HepG2 (cell line): ENCODE data around the gene UGGT1. TPM values are rescaled to one million over a fixed set of nuclear protein-coding genes. Genes with fewer than 3 reads are reported as not detected.

Experiments used
- ESRRA ChIP-seq: sonication (generic); formaldehyde crosslinking; IDR thresholded peaks from 2 replicates; pipeline ENCODE4 v1.5.1; 2020; ENCODE audit warnings: mild to moderate bottlenecking, low read depth, missing genetic modification reagents
- HOXA3 ChIP-seq: sonication (generic); formaldehyde crosslinking; IDR thresholded peaks from 2 replicates; pipeline ENCODE4 v1.5.0; 2020; ENCODE audit warnings: missing genetic modification reagents
- IRF2 ChIP-seq: IDR thresholded peaks from 2 replicates; pipeline ENCODE4 v1.6.1; 2018; ENCODE audit warnings: missing genetic modification reagents, missing compliant biosample characterization
- KLF12 ChIP-seq: sonication (generic); formaldehyde crosslinking; IDR thresholded peaks from 2 replicates; pipeline ENCODE4 v1.4.0; 2020; ENCODE audit warnings: missing genetic modification reagents, borderline replicate concordance
- NFYC ChIP-seq: IDR thresholded peaks from 2 replicates; pipeline ENCODE4 v1.6.1; 2016; ENCODE audit warnings: missing genetic modification reagents, missing compliant biosample characterization
- NPAS2 ChIP-seq: sonication (generic); formaldehyde crosslinking; IDR thresholded peaks from 2 replicates; pipeline ENCODE4 v1.8.0; 2022; ENCODE audit warnings: mild to moderate bottlenecking, missing genetic modification reagents, borderline replicate concordance
- SMAD3 ChIP-seq: sonication (generic); formaldehyde crosslinking; IDR thresholded peaks from 2 replicates; pipeline ENCODE4 v1.4.0; 2020; ENCODE audit warnings: missing genetic modification reagents
- SOX5 ChIP-seq: IDR thresholded peaks from 2 replicates; pipeline ENCODE4 v1.6.1; 2016; ENCODE audit warnings: borderline replicate concordance
- STAG1 ChIP-seq: sonication (generic); formaldehyde crosslinking; IDR thresholded peaks from 2 replicates; pipeline ENCODE4 v1.4.0; 2020; ENCODE audit warnings: missing genetic modification reagents
- TARDBP ChIP-seq: sonication (generic); formaldehyde crosslinking; IDR thresholded peaks from 2 replicates; pipeline ENCODE4 v1.8.0; 2022; ENCODE audit warnings: mild to moderate bottlenecking, missing genetic modification reagents
- TBL1XR1 ChIP-seq: fragments of 150-350 bp; IDR thresholded peaks from 2 replicates; pipeline ENCODE4 v1.6.1; 2014; ENCODE audit warnings: borderline replicate concordance, low read length; ENCODE audit not compliant: partially characterized antibody
- YEATS2 ChIP-seq: sonication (generic); formaldehyde crosslinking; IDR thresholded peaks from 2 replicates; pipeline ENCODE4 v1.4.0; 2020; ENCODE audit warnings: missing genetic modification reagents, borderline replicate concordance
- ZEB1 ChIP-seq: IDR thresholded peaks from 2 replicates; pipeline ENCODE4 v1.6.1; 2012; ENCODE audit warnings: mild to moderate bottlenecking, low read depth, inconsistent platforms; ENCODE audit not compliant: insufficient replicate concordance
- ZFP41 ChIP-seq: sonication (generic); formaldehyde crosslinking; IDR thresholded peaks from 2 replicates; pipeline ENCODE4 v1.4.0; 2020; ENCODE audit warnings: mild to moderate bottlenecking, missing genetic modification reagents, borderline replicate concordance
- ZNF7 ChIP-seq: IDR thresholded peaks from 2 replicates; pipeline ENCODE4 v1.6.1; 2016; ENCODE audit warnings: missing biosample characterization, missing genetic modification reagents
- polyA plus RNA-seq, 8 experiments: library from polyadenylated mRNA; depleted of rRNA in 3 of 8; stranded (reverse) in 7 of 8; unstranded in 1 of 8; fragments of >200 nt; fragmentation: Illumina TruSeq in 4 of 8; extraction: Trizol in 4 of 8; gene quantifications; 2 replicates each; pipeline versions ENCODE4 v1.2.1 to v1.2.3, GENCODE V29; 2011 to 2016; ENCODE audit warnings: low read depth in 4 of 8, missing spikeins in 1 of 8, mixed read lengths in 1 of 8; ENCODE audit not compliant: insufficient read depth in 1 of 8
- total RNA-seq, 5 experiments: library from RNA; depleted of rRNA; stranded (reverse); fragments of >200 nt; fragmentation: Illumina TruSeq; extraction: Trizol; gene quantifications; 2 replicates each; pipeline ENCODE4 v1.2.3, GENCODE V29; 2016; ENCODE audit warnings: low read depth in 1 of 5
- TF ChIP-seq, protein P1 (sequence below): sonication (generic); formaldehyde crosslinking; IDR thresholded peaks from 2 replicates; pipeline ENCODE4 v1.5.1; 2020; ENCODE audit warnings: mild to moderate bottlenecking, missing genetic modification reagents, borderline replicate concordance
- TF ChIP-seq, protein P2 (sequence below), 2 experiments: sonication (generic) in 1 of 2; formaldehyde crosslinking in 1 of 2; IDR thresholded peaks; 2 replicates each; pipeline versions ENCODE4 v1.4.0 to v1.6.1; 2018 to 2020; ENCODE audit warnings: missing genetic modification reagents in 2 of 2, borderline replicate concordance in 1 of 2, low read depth in 1 of 2, mild to moderate bottlenecking in 1 of 2, missing biosample characterization in 1 of 2
- TF ChIP-seq, protein P3 (sequence below): sonication (generic); formaldehyde crosslinking; IDR thresholded peaks from 2 replicates; pipeline ENCODE4 v1.4.0; 2020; ENCODE audit warnings: mild to moderate bottlenecking, low read depth, missing genetic modification reagents
- TF ChIP-seq, protein P4 (sequence below): sonication (generic); formaldehyde crosslinking; conservative IDR thresholded peaks from 2 replicates; pipeline ENCODE4 v1.4.0; 2020; ENCODE audit warnings: missing genetic modification reagents
- TF ChIP-seq, protein P5 (sequence below): IDR thresholded peaks from 2 replicates; pipeline ENCODE4 v1.6.1; 2012; ENCODE audit warnings: low read length, improper control_type of control experiment
- TF ChIP-seq, protein P6 (sequence below): sonication (generic); formaldehyde crosslinking; IDR thresholded peaks from 2 replicates; pipeline ENCODE4 v1.5.0; 2020; ENCODE audit warnings: missing genetic modification reagents, mild to moderate bottlenecking, borderline replicate concordance

Gene UGGT1
- total and polyA plus RNA-seq, 2 of the 13 experiments (the other 11 are each of a cell fraction or from before 2014, with no cell fraction given) = 35.8 to 83.2 TPM

DNA sequence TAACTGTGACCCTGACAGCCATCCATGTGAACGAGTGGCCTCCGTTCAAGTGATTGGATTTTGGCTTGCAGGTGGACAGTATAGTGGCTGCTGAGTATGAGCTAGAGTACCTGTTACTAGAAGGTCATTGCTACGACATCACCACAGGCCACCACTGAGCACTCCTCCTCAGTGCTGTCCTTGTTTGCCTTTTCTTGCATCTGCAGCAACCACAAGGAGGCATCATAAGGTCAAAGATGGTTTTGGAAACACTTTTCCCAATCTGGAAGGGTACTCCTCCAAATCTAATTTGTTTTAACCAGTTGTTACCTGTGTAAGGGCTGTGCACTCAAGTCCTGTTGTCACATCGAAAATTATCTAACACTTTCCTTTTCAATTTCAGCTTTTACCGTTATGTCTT is 81.2 kb downstream of the UGGT1 start (continued):
- TF ChIP-seq, protein P1, sequence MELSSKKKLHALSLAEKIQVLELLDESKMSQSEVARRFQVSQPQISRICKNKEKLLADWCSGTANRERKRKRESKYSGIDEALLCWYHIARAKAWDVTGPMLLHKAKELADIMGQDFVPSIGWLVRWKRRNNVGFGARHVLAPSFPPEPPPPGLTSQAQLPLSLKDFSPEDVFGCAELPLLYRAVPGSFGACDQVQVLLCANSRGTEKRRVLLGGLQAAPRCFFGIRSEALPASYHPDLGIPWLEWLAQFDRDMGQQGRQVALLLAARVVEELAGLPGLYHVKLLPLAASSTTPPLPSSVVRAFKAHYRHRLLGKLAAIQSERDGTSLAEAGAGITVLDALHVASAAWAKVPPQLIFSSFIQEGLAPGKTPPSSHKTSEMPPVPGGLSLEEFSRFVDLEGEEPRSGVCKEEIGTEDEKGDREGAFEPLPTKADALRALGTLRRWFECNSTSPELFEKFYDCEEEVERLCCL = no peak
- TF ChIP-seq STAG1 (CRISPR knock-in tag) (peak; percentile 84), SOX5 (CRISPR knock-in tag) (peak; percentile 30; the same call in 1 of the 2 replicates), TBL1XR1 (no peak), ZEB1 (peak; percentile 43), ESRRA (no peak), SMAD3 (CRISPR knock-in tag) (0 out of 2 replicates have a peak, but pooled peaks have one; percentile 50), NFYC (CRISPR knock-in tag) (no peak), HOXA3 (CRISPR knock-in tag) (0 out of 2 replicates have a peak, but pooled peaks have one; percentile 16), KLF12 (CRISPR knock-in tag) (no peak), IRF2 (CRISPR knock-in tag) (peak; percentile 18; the same call in 1 of the 2 replicates), ZNF7 (no peak), NPAS2 (CRISPR knock-in tag) (no peak), TARDBP (CRISPR knock-in tag) (no peak), YEATS2 (CRISPR knock-in tag) (no peak), ZFP41 (CRISPR knock-in tag) (no peak)
- TF ChIP-seq, protein P2, sequence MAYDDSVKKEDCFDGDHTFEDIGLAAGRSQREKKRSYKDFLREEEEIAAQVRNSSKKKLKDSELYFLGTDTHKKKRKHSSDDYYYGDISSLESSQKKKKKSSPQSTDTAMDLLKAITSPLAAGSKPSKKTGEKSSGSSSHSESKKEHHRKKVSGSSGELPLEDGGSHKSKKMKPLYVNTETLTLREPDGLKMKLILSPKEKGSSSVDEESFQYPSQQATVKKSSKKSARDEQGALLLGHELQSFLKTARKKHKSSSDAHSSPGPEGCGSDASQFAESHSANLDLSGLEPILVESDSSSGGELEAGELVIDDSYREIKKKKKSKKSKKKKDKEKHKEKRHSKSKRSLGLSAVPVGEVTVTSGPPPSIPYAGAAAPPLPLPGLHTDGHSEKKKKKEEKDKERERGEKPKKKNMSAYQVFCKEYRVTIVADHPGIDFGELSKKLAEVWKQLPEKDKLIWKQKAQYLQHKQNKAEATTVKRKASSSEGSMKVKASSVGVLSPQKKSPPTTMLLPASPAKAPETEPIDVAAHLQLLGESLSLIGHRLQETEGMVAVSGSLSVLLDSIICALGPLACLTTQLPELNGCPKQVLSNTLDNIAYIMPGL (CRISPR knock-in tag; IDR thresholded peaks at IDR 0.05; ENCODE audit: borderline replicate concordance in 1 of 2, low read depth in 1 of 2) = peak in 1 of 2 experiments; percentile 48; a peak in 1 of 4 replicates
- TF ChIP-seq, protein P3, sequence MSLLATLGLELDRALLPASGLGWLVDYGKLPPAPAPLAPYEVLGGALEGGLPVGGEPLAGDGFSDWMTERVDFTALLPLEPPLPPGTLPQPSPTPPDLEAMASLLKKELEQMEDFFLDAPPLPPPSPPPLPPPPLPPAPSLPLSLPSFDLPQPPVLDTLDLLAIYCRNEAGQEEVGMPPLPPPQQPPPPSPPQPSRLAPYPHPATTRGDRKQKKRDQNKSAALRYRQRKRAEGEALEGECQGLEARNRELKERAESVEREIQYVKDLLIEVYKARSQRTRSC (CRISPR knock-in tag) = no peak
- TF ChIP-seq, protein P4, sequence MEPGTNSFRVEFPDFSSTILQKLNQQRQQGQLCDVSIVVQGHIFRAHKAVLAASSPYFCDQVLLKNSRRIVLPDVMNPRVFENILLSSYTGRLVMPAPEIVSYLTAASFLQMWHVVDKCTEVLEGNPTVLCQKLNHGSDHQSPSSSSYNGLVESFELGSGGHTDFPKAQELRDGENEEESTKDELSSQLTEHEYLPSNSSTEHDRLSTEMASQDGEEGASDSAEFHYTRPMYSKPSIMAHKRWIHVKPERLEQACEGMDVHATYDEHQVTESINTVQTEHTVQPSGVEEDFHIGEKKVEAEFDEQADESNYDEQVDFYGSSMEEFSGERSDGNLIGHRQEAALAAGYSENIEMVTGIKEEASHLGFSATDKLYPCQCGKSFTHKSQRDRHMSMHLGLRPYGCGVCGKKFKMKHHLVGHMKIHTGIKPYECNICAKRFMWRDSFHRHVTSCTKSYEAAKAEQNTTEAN (CRISPR knock-in tag) = no peak
- TF ChIP-seq, protein P5, sequence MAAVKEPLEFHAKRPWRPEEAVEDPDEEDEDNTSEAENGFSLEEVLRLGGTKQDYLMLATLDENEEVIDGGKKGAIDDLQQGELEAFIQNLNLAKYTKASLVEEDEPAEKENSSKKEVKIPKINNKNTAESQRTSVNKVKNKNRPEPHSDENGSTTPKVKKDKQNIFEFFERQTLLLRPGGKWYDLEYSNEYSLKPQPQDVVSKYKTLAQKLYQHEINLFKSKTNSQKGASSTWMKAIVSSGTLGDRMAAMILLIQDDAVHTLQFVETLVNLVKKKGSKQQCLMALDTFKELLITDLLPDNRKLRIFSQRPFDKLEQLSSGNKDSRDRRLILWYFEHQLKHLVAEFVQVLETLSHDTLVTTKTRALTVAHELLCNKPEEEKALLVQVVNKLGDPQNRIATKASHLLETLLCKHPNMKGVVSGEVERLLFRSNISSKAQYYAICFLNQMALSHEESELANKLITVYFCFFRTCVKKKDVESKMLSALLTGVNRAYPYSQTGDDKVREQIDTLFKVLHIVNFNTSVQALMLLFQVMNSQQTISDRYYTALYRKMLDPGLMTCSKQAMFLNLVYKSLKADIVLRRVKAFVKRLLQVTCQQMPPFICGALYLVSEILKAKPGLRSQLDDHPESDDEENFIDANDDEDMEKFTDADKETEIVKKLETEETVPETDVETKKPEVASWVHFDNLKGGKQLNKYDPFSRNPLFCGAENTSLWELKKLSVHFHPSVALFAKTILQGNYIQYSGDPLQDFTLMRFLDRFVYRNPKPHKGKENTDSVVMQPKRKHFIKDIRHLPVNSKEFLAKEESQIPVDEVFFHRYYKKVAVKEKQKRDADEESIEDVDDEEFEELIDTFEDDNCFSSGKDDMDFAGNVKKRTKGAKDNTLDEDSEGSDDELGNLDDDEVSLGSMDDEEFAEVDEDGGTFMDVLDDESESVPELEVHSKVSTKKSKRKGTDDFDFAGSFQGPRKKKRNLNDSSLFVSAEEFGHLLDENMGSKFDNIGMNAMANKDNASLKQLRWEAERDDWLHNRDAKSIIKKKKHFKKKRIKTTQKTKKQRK = no peak
- TF ChIP-seq, protein P6, sequence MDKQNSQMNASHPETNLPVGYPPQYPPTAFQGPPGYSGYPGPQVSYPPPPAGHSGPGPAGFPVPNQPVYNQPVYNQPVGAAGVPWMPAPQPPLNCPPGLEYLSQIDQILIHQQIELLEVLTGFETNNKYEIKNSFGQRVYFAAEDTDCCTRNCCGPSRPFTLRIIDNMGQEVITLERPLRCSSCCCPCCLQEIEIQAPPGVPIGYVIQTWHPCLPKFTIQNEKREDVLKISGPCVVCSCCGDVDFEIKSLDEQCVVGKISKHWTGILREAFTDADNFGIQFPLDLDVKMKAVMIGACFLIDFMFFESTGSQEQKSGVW (CRISPR knock-in tag) = no peak
